IMR-90 (cell line): ENCODE measurements around the gene CHD9. TPM values are rescaled to one million over a fixed set of nuclear protein-coding genes. Genes with fewer than 3 reads are reported as not detected.

Experiments
- ATAC-seq: fragments of 200-7000 bp; cut with Tn5 transposase; 2 replicates; pipeline ENCODE4 v1.9.1; 2020; ENCODE audit warnings: low read depth, mild to moderate bottlenecking, moderate library complexity
- BruUV-seq: library from RNA; stranded (reverse); fragments of 400-500 nt; replicated peaks from 2 replicates; lab custom pipeline; 2021; lab: Mats Ljungman, UMichigan
- CTCF ChIA-PET: fragments of 300-600 bp; formaldehyde crosslinking; extraction: SDS; loops from one replicate; lab custom pipeline; 2021; ENCODE audit warnings: antibody characterized with exemption; lab: Yijun Ruan, JAX
- POLR2A ChIA-PET: fragments of 300-600 bp; sonication (Branson Sonifier 250); formaldehyde crosslinking; loops from one replicate; lab custom pipeline; 2022; ENCODE audit warnings: antibody characterized with exemption; ENCODE audit not compliant: unreplicated experiment; lab: Charles Lee
- DNase-seq: peaks from one replicate; pipeline ENCODE4 v3.0.0; 2013
- H2AFZ ChIP-seq: replicated peaks from 2 replicates; pipeline ENCODE3; 2013; ENCODE audit warnings: low read length, mild to moderate bottlenecking; ENCODE audit not compliant: poor library complexity
- H2AK5ac ChIP-seq: 2 replicates; pipeline ENCODE4 v1.6.1; 2013; ENCODE audit warnings: low read depth, low read length, inconsistent platforms
- H2AK9ac ChIP-seq: replicated peaks from 2 replicates; pipeline ENCODE3; 2013; ENCODE audit warnings: mild to moderate bottlenecking, low read depth, low read length, moderate library complexity; ENCODE audit not compliant: poor library complexity
- H2BK120ac ChIP-seq: 2 replicates; pipeline ENCODE4 v1.6.1; 2013; ENCODE audit warnings: low read depth, low read length, inconsistent platforms
- H2BK15ac ChIP-seq: 3 replicates; pipeline ENCODE4 v1.6.1; 2013; ENCODE audit warnings: low read depth, low read length, inconsistent platforms
- H2BK20ac ChIP-seq: 2 replicates; pipeline ENCODE4 v1.6.1; 2013; ENCODE audit warnings: low read depth, mild to moderate bottlenecking, inconsistent platforms, low read length, moderate library complexity
- H2BK5ac ChIP-seq: 2 replicates; pipeline ENCODE4 v1.6.1; 2013; ENCODE audit warnings: mild to moderate bottlenecking, low read depth, low read length, inconsistent platforms; ENCODE audit not compliant: poor library complexity, severe bottlenecking
- H3K14ac ChIP-seq: replicated peaks from 2 replicates; pipeline ENCODE4 v1.6.1; 2013; ENCODE audit warnings: low read depth, low read length, inconsistent platforms
- H3K18ac ChIP-seq: 2 replicates; pipeline ENCODE4 v1.6.1; 2013; ENCODE audit warnings: low read depth, low read length, control low read depth
- H3K23ac ChIP-seq: 2 replicates; pipeline ENCODE4 v1.6.1; 2013; ENCODE audit warnings: low read depth, low read length, inconsistent platforms
- H3K27ac ChIP-seq: 2 replicates; pipeline ENCODE4 v1.5.1; 2013; ENCODE audit warnings: mild to moderate bottlenecking, control low read depth, low read length; ENCODE audit not compliant: insufficient read depth
- H3K27me3 ChIP-seq: 2 replicates; pipeline ENCODE4 v1.6.1; 2013; ENCODE audit warnings: low read length; ENCODE audit not compliant: control insufficient read depth, insufficient read depth
- H3K36me3 ChIP-seq: 2 replicates; pipeline ENCODE4 v1.6.1; 2013; ENCODE audit warnings: low read length, mixed read lengths; ENCODE audit not compliant: control insufficient read depth, insufficient read depth
- H3K4ac ChIP-seq: 2 replicates; pipeline ENCODE4 v1.6.1; 2013; ENCODE audit warnings: low read depth, low read length, inconsistent platforms
- H3K4me1 ChIP-seq: 2 replicates; pipeline ENCODE4 v1.6.1; 2013; ENCODE audit warnings: low read length, mixed read lengths; ENCODE audit not compliant: control insufficient read depth, insufficient read depth
- H3K4me2 ChIP-seq: 2 replicates; pipeline ENCODE4 v1.6.1; 2013; ENCODE audit warnings: low read depth, mild to moderate bottlenecking, control low read depth, low read length, moderate library complexity
- H3K4me3 ChIP-seq: 2 replicates; pipeline ENCODE4 v1.5.1; 2013; ENCODE audit warnings: low read depth, mild to moderate bottlenecking, control low read depth, low read length, moderate library complexity; ENCODE audit not compliant: insufficient read depth
- H3K56ac ChIP-seq: 2 replicates; pipeline ENCODE4 v1.6.1; 2013; ENCODE audit warnings: low read length, inconsistent platforms; ENCODE audit not compliant: insufficient read depth; ENCODE audit errors: extremely low read depth
- H3K79me1 ChIP-seq, 2 experiments: 2 replicates each; pipeline ENCODE4 v1.6.1; 2013; ENCODE audit warnings: low read length in 2 of 2, inconsistent platforms in 1 of 2, low read depth in 1 of 2
- H3K9ac ChIP-seq: 2 replicates; pipeline ENCODE4 v1.6.1; 2013; ENCODE audit warnings: low read depth, low read length, control low read depth
- H3K9me1 ChIP-seq: 2 replicates; pipeline ENCODE4 v1.6.1; 2013; ENCODE audit warnings: low read length, inconsistent platforms; ENCODE audit not compliant: insufficient read depth
- H3K9me3 ChIP-seq: 2 replicates; pipeline ENCODE4 v1.6.1; 2013; ENCODE audit warnings: low read length; ENCODE audit not compliant: control insufficient read depth, insufficient read depth
- H4K20me1 ChIP-seq: 2 replicates; pipeline ENCODE4 v1.6.1; 2013; ENCODE audit warnings: low read length, inconsistent platforms; ENCODE audit not compliant: insufficient read depth
- H4K5ac ChIP-seq: 2 replicates; pipeline ENCODE4 v1.6.1; 2013; ENCODE audit warnings: mild to moderate bottlenecking, low read depth, low read length, control low read depth
- H4K8ac ChIP-seq, 2 experiments: 2 replicates each; pipeline ENCODE4 v1.6.1; 2013; ENCODE audit warnings: low read depth in 2 of 2, low read length in 2 of 2, control low read depth in 1 of 2, inconsistent platforms in 1 of 2
- H4K91ac ChIP-seq: 2 replicates; pipeline ENCODE4 v1.6.1; 2013; ENCODE audit warnings: low read depth, low read length, inconsistent platforms; ENCODE audit not compliant: insufficient read depth
- CEBPB ChIP-seq: IDR thresholded peaks from 2 replicates; pipeline ENCODE4 v1.6.1; 2012; ENCODE audit warnings: low read depth, low read length, improper control_type of control experiment
- CHD1 ChIP-seq: IDR thresholded peaks from 2 replicates; pipeline ENCODE4 v1.6.1; 2012; ENCODE audit warnings: low read depth, low read length, improper control_type of control experiment
- CTCF ChIP-seq: conservative IDR thresholded peaks from 2 replicates; pipeline ENCODE4 v1.5.1; 2012; ENCODE audit warnings: mild to moderate bottlenecking, low read depth, low read length, improper control_type of control experiment
- FOS ChIP-seq: fragments of 150-350 bp; IDR thresholded peaks from 2 replicates; pipeline ENCODE4 v1.6.1; 2016; ENCODE audit warnings: low read depth, low read length
- MAFK ChIP-seq: IDR thresholded peaks from 2 replicates; pipeline ENCODE4 v1.6.1; 2012; ENCODE audit warnings: low read depth, low read length, improper control_type of control experiment
- MAZ ChIP-seq: IDR thresholded peaks from 2 replicates; pipeline ENCODE4 v1.6.1; 2012; ENCODE audit warnings: low read depth, mild to moderate bottlenecking, low read length, improper control_type of control experiment, moderate library complexity, borderline replicate concordance
- NFE2L2 ChIP-seq: fragments of 150-350 bp; IDR thresholded peaks from 2 replicates; pipeline ENCODE4 v1.6.1; 2016; ENCODE audit warnings: low read depth, mild to moderate bottlenecking, low read length
- RAD21 ChIP-seq: IDR thresholded peaks from 2 replicates; pipeline ENCODE4 v1.6.1; 2012; ENCODE audit warnings: low read length, improper control_type of control experiment
- RCOR1 ChIP-seq: IDR thresholded peaks from 2 replicates; pipeline ENCODE4 v1.6.1; 2012; ENCODE audit warnings: mild to moderate bottlenecking, low read length, improper control_type of control experiment; ENCODE audit not compliant: insufficient replicate concordance
- RFX5 ChIP-seq: IDR thresholded peaks from 2 replicates; pipeline ENCODE4 v1.8.0; 2012; ENCODE audit warnings: low read depth, mild to moderate bottlenecking, low read length, moderate library complexity
- SMC3 ChIP-seq: fragments of 150-350 bp; IDR thresholded peaks from 2 replicates; pipeline ENCODE4 v1.6.1; 2016; ENCODE audit warnings: low read depth, mild to moderate bottlenecking, antibody characterized with exemption, low read length, moderate library complexity
- WGBS, 2 experiments: methylation state at CpG; one replicate each; pipeline versions ENCODE4 v1.1.5 to v1.1.7; 2013; ENCODE audit warnings: missing lambda C conversion rate in 2 of 2; ENCODE audit not compliant: insufficient read length in 1 of 2; ENCODE audit errors: extremely low coverage in 2 of 2; 5-methylcytosine and 5-hydroxymethylcytosine counted together
- dilution Hi-C: fragments of 300-500 bp; cut with HindIII; formaldehyde crosslinking; loops from one replicate; pipeline ENCODE4 v1.14.3; 2018; ENCODE audit warnings: low sequenced_read_pairs; ENCODE audit not compliant: unreplicated experiment
- in situ Hi-C: fragments of 300-500 bp; cut with MboI; formaldehyde crosslinking; loops from 3 replicates; pipeline ENCODE4 v1.14.3; 2019; ENCODE audit warnings: low sequenced_read_pairs, inconsistent platforms, mixed read lengths
- intact Hi-C: fragments of 100-400 bp; cut with micrococcal nuclease; formaldehyde crosslinking; loops from 2 replicates; pipeline ENCODE4 v1.10.0; 2022
- polyA plus RNA-seq, 3 experiments: library from polyadenylated mRNA; depleted of rRNA; stranded (reverse); fragments of >200 nt; gene quantifications; 2 replicates each; pipeline ENCODE4 v1.2.3, GENCODE V29; 2012; ENCODE audit warnings: low replicate concordance in 1 of 3
- total RNA-seq: library from RNA; depleted of rRNA; stranded (reverse); fragments of >200 nt; gene quantifications from 2 replicates; pipeline ENCODE4 v1.2.3, GENCODE V29; 2012
- TF ChIP-seq, protein P1 (sequence below): fragments of 150-350 bp; IDR thresholded peaks from 2 replicates; pipeline ENCODE4 v1.6.1; 2016; ENCODE audit warnings: low read depth, mild to moderate bottlenecking, low read length, moderate library complexity, borderline replicate concordance
- TF ChIP-seq, protein P2 (sequence below): fragments of 150-350 bp; IDR thresholded peaks from 2 replicates; pipeline ENCODE4 v1.6.1; 2017; ENCODE audit warnings: mild to moderate bottlenecking, antibody characterized with exemption, low read length, low read depth

The CHD9 gene
- total and polyA plus RNA-seq, 2 of the 4 experiments (the other 2 are of a cell fraction) = 9.1 to 48.8 TPM

DNA sequence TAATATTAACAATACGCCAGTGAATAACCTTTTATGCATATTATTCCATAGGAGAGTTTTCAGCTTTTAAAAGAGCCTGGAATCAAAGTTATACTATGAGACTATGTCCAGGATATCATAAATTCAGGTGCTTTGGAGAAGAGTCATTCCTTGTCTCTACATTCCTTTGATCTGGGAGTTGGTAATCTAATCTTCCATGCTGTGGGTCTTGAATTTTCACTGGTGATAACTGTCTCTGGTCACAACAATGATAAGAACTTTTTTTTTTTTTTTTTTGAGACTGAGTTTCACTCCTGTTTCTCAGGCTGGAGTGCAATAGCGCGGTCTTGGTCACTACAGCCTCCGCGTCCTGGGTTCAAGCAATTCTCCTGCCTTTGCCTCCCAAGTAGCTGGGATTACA is 50.8 kb downstream of the CHD9 start:
- H3K9me1 ChIP-seq = no peaks in the 10 kb centered on the region
- intact Hi-C loops = no loop called here
- H2AK5ac ChIP-seq = no peak overlapping the region
- H3K36me3 ChIP-seq = no peaks in the 10 kb centered on the region
- 0 out of 2 replicates have a peak, but pooled peaks cover 2% of the 10 kb centered on the region for H3K4me1 ChIP-seq
- no peak overlapping the region for H4K8ac ChIP-seq
- H2AK9ac ChIP-seq = no peak overlapping the region
- H3K4me3 ChIP-seq = no peak overlapping the region
- H3K56ac ChIP-seq = no peak overlapping the region
- ATAC-seq (no peak), DNase-seq (no peak)
- no peak overlapping the region for H3K9ac ChIP-seq
- no peak overlapping the region for H2BK120ac ChIP-seq
- H4K91ac ChIP-seq = no peak overlapping the region
- no TSS peak for BruUV-seq
- H3K27ac ChIP-seq = no peak overlapping the region
- no peak overlapping the region for H3K4ac ChIP-seq
- H3K27me3 ChIP-seq = no peaks in the 10 kb centered on the region
- no peak overlapping the region for H4K5ac ChIP-seq
- TF ChIP-seq SMC3 = no peak
- TF ChIP-seq RAD21 = no peak
- no peak for TF ChIP-seq RFX5
- TF ChIP-seq, protein P1, sequence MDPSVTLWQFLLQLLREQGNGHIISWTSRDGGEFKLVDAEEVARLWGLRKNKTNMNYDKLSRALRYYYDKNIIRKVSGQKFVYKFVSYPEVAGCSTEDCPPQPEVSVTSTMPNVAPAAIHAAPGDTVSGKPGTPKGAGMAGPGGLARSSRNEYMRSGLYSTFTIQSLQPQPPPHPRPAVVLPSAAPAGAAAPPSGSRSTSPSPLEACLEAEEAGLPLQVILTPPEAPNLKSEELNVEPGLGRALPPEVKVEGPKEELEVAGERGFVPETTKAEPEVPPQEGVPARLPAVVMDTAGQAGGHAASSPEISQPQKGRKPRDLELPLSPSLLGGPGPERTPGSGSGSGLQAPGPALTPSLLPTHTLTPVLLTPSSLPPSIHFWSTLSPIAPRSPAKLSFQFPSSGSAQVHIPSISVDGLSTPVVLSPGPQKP = no peak
- TF ChIP-seq, protein P2, sequence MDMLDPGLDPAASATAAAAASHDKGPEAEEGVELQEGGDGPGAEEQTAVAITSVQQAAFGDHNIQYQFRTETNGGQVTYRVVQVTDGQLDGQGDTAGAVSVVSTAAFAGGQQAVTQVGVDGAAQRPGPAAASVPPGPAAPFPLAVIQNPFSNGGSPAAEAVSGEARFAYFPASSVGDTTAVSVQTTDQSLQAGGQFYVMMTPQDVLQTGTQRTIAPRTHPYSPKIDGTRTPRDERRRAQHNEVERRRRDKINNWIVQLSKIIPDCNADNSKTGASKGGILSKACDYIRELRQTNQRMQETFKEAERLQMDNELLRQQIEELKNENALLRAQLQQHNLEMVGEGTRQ = no peak
- TF ChIP-seq CEBPB = no peak
- TF ChIP-seq NFE2L2 = no peak
- no peak for TF ChIP-seq CHD1
- TF ChIP-seq FOS = no peak
- TF ChIP-seq MAFK = no peak
- TF ChIP-seq MAZ = no peak
- no peak for TF ChIP-seq CTCF
- no peak for TF ChIP-seq RCOR1
- no peak overlapping the region for H2BK5ac ChIP-seq
- H3K79me1 ChIP-seq = peaks cover 13 to 24% of the 10 kb centered on the region in 2 experiments; a peak in 3 of 4 replicates
- no peaks in the 10 kb centered on the region; the same call in 1 of the 2 replicates for H4K20me1 ChIP-seq
- no peak overlapping the region for H3K23ac ChIP-seq
- H2BK20ac ChIP-seq = no peak overlapping the region
- WGBS, 2 experiments = no CpG with 5 or more reads among the region's 5 CpGs
- H2BK15ac ChIP-seq = no peak overlapping the region
- H3K9me3 ChIP-seq = no peaks in the 10 kb centered on the region
- H3K14ac ChIP-seq = no peak overlapping the region
- no peak overlapping the region for H3K18ac ChIP-seq
- in situ Hi-C loops = no loop called here
- H2AFZ ChIP-seq = no peak overlapping the region
- dilution Hi-C loops = no loop called here
- no peak overlapping the region for H3K4me2 ChIP-seq
- POLR2A ChIA-PET = no interaction called here
- CTCF ChIA-PET = no interaction called here
